ENCODE measurements around the gene NEU3. TPM values are rescaled to one million over a fixed set of nuclear protein-coding genes. Genes with fewer than 3 reads are reported as not detected.
A peak's percentile ranks its signal among the peaks of the same experiment; 100 is the strongest.

The NEU3 gene
- total RNA-seq, 2 experiments from 2014 or later, result 44.8 to 56.3 TPM

DNA sequence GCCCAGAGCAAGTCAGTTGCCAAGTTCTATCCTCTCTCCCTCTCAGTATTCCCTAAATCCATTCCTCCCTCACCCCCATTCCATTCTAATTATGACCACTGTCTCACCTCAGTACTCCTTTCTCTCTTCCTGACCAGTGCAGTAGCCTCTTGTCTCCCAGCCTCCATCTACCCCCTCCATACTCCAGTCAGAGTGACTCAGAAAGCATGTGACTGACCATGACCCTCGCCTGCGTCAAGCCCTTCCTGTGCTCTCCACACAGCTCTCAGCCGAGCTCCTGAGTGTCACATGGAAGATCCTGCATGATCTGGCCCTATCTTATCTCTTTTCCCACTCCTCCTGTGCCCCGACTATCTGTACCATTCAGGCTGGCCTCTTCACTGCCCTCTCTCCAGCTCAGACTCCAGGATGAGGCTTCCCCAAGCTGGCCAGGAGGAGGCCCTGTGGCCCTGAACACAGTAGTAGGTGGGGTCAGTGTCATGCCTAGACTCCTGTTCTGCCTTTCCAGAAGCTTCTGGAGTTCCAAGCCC, 42.6 kb downstream of the NEU3 start:
- no peaks in the 10 kb centered on the region for H3K36me3 ChIP-seq (ENCODE audit: insufficient read depth, low read length)
- ChIA-PET CTCF (ENCODE audit: unreplicated experiment) (no interaction called here), POLR2A (interaction anchor here (2.3 kb wide), 1 partner anchor 17 kb away, joined by 6 read pairs; no protein-coding TSS in a partner anchor)
- no peak for TF ChIP-seq EZH2phosphoT487 (IDR thresholded peaks at IDR 0.05; ENCODE audit: borderline replicate concordance, low read depth, low read length)
- TF ChIP-seq, protein P1, sequence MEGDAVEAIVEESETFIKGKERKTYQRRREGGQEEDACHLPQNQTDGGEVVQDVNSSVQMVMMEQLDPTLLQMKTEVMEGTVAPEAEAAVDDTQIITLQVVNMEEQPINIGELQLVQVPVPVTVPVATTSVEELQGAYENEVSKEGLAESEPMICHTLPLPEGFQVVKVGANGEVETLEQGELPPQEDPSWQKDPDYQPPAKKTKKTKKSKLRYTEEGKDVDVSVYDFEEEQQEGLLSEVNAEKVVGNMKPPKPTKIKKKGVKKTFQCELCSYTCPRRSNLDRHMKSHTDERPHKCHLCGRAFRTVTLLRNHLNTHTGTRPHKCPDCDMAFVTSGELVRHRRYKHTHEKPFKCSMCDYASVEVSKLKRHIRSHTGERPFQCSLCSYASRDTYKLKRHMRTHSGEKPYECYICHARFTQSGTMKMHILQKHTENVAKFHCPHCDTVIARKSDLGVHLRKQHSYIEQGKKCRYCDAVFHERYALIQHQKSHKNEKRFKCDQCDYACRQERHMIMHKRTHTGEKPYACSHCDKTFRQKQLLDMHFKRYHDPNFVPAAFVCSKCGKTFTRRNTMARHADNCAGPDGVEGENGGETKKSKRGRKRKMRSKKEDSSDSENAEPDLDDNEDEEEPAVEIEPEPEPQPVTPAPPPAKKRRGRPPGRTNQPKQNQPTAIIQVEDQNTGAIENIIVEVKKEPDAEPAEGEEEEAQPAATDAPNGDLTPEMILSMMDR (conservative IDR thresholded peaks at IDR 0.05; ENCODE audit: low read length), result no peak
- no peaks in the 10 kb centered on the region for H3K9me3 ChIP-seq (ENCODE audit: low read length)
- H3K79me2 ChIP-seq (ENCODE audit: insufficient read depth, low read depth, low read length), result no peaks in the 10 kb centered on the region
- no peak overlapping the region for H3K4me2 ChIP-seq (ENCODE audit: low read length)
- no peaks in the 10 kb centered on the region for H3K9me2 ChIP-seq (ENCODE audit: insufficient read depth, low read length)
- no peak for DNase-seq (ENCODE audit: low spot score)
- no peak overlapping the region for H2AFZ ChIP-seq (ENCODE audit: low read length)
- peaks cover 9% of the 10 kb centered on the region for H3K4me1 ChIP-seq (ENCODE audit: insufficient read depth, low read length, poor library complexity, severe bottlenecking)
- intact Hi-C loops (cut with micrococcal nuclease; ENCODE audit: unreplicated experiment), result no loop called here
- no peak overlapping the region for H3K27ac ChIP-seq (ENCODE audit: low read depth, low read length, poor library complexity, severe bottlenecking)
- H3K4me3 ChIP-seq (ENCODE audit: low read depth, low read length, poor library complexity, severe bottlenecking), result no peak overlapping the region
- H4K20me1 ChIP-seq (ENCODE audit: insufficient read depth, low read length), result no peaks in the 10 kb centered on the region
- BruUV-seq (replicated peaks), result no TSS peak

DNA sequence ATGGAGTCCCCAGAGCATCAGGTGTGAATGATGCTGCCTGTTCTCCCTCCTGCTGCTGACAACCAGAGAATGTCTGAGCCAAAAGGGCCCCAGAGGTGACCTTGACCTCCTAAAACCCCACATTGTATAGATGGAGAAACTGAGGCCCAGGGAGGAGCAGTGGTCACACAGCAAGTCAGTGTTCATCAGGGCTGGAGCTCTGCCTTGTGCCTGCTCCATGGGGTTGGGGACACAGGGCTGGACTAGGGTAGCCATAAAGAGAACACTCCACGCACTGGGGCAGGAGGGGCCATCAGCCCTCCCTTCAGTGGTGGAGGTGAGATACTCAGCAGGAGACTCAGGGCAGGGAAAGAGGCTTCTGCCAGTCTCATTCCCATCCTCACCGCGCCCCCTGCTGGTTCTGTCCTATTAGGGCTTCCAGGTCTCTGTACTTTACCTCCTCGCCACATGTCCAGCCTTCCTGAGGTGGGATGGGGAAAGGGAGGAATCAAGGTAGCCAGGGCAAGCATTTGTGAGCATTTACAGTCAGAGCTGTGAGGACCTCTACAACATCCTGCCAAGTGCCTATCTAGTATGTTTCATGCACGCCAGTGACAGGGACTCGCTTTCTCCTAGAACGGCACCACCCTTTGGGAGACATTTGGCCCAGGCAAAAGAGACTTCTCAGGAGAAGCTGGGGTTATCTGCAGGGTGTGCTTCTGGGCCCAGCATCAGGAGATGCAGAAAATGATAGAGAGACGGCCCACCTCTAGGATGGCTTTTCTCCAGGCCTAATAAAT, 43.2 kb downstream of the NEU3 start:
- DNase-seq (ENCODE audit: low spot score), result peak; percentile 73
- H3K4me1 ChIP-seq (ENCODE audit: insufficient read depth, low read length, poor library complexity, severe bottlenecking), result peaks cover 13% of the 10 kb centered on the region
- no peak overlapping the region for H3K4me2 ChIP-seq (ENCODE audit: low read length)
- no peaks in the 10 kb centered on the region for H3K9me2 ChIP-seq (ENCODE audit: insufficient read depth, low read length)
- no peak overlapping the region for H3K4me3 ChIP-seq (ENCODE audit: low read depth, low read length, poor library complexity, severe bottlenecking)
- BruUV-seq (replicated peaks), result no TSS peak
- H3K27ac ChIP-seq (ENCODE audit: low read depth, low read length, poor library complexity, severe bottlenecking), result no peak overlapping the region
- intact Hi-C loops (cut with micrococcal nuclease; ENCODE audit: unreplicated experiment), result loop anchor here (1.0 kb wide), 1 partner anchor 103 kb away; no protein-coding TSS in a partner anchor
- no peaks in the 10 kb centered on the region for H3K79me2 ChIP-seq (ENCODE audit: insufficient read depth, low read depth, low read length)
- H3K36me3 ChIP-seq (ENCODE audit: insufficient read depth, low read length), result no peaks in the 10 kb centered on the region
- no peak overlapping the region for H2AFZ ChIP-seq (ENCODE audit: low read length)
- ChIA-PET CTCF (ENCODE audit: unreplicated experiment) (no interaction called here), POLR2A (interaction anchor here (2.3 kb wide), 1 partner anchor 17 kb away, joined by 6 read pairs; no protein-coding TSS in a partner anchor)
- TF ChIP-seq EZH2phosphoT487 (IDR thresholded peaks at IDR 0.05; ENCODE audit: borderline replicate concordance, low read depth, low read length), result no peak
- TF ChIP-seq, protein P1 (conservative IDR thresholded peaks at IDR 0.05; ENCODE audit: low read length), result peak; percentile 84
- H4K20me1 ChIP-seq (ENCODE audit: insufficient read depth, low read length), result no peaks in the 10 kb centered on the region
- no peaks in the 10 kb centered on the region for H3K9me3 ChIP-seq (ENCODE audit: low read length)

DNA sequence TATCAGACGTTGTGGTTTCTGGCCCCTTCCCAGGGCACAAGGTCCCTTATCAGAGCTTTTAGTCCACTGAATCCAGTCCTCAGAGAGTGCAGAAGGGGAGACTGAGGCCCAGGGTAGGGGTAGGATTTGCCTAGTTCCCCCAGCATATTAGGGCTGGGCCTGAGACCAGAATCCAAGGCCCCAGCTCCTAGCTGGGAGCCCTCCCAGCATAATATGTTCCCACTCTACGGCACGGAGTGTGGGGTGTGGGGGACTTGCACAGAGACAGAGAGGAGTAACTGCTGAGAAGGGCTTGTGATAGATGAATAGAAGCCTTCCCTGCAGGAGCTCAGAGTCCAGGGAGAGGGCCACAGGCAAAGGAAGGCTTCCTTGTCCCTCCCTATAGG, 43.8 kb downstream of the NEU3 start:
- CTCF ChIA-PET (ENCODE audit: unreplicated experiment), result no interaction called here
- Histone ChIP-seq H4K20me1 (ENCODE audit: insufficient read depth, low read length) (no peaks in the 10 kb centered on the region), H3K9me3 (ENCODE audit: low read length) (no peaks in the 10 kb centered on the region), H3K27ac (ENCODE audit: low read depth, low read length, poor library complexity, severe bottlenecking) (no peak overlapping the region), H3K4me1 (ENCODE audit: insufficient read depth, low read length, poor library complexity, severe bottlenecking) (peaks cover 13% of the 10 kb centered on the region), H3K79me2 (ENCODE audit: insufficient read depth, low read depth, low read length) (no peaks in the 10 kb centered on the region), H2AFZ (ENCODE audit: low read length) (no peak overlapping the region), H3K9me2 (ENCODE audit: insufficient read depth, low read length) (no peaks in the 10 kb centered on the region), H3K36me3 (ENCODE audit: insufficient read depth, low read length) (no peaks in the 10 kb centered on the region), H3K4me3 (ENCODE audit: low read depth, low read length, poor library complexity, severe bottlenecking) (no peak overlapping the region), H3K4me2 (ENCODE audit: low read length) (no peak overlapping the region)
- TF ChIP-seq, protein P1 (conservative IDR thresholded peaks at IDR 0.05; ENCODE audit: low read length), result no peak
- POLR2A ChIA-PET, result interaction anchor here (2.3 kb wide), 1 partner anchor 16 kb away, joined by 6 read pairs; no protein-coding TSS in a partner anchor
- BruUV-seq (replicated peaks), result no TSS peak
- no peak for DNase-seq (ENCODE audit: low spot score)
- intact Hi-C loops (cut with micrococcal nuclease; ENCODE audit: unreplicated experiment), result loop anchor here (1.0 kb wide), 1 partner anchor 103 kb away; no protein-coding TSS in a partner anchor

All from OCI-LY7 (cell line).